AG09319 (cell line): ENCODE results near the gene TXNL1.
A peak's percentile ranks its signal among the peaks of the same experiment; 100 is the strongest.

Source experiments
- DNase-seq: peaks from one replicate; pipeline ENCODE4 v3.0.0-alpha.2; 2010; ENCODE audit warnings: low read depth; ENCODE audit errors: extremely low read depth
- CTCF ChIP-seq: IDR thresholded peaks from 2 replicates; pipeline ENCODE4 v1.5.1; 2011; ENCODE audit warnings: low read depth, mild to moderate bottlenecking, inconsistent platforms, low read length, moderate library complexity

The TXNL1 gene

GRCh38 chr18:56651771-56652092 lies 13.3 kb upstream of the TXNL1 start:
- DNase-seq: no peak

GRCh38 chr18:56650944-56651770 lies 12.8 kb upstream of the TXNL1 start, which contains the start of gene WDR7:
TSS of gene WDR7 (plus strand) at chr18:56651359. CDS start at chr18:56672516, 21,157 bp downstream.
- TF ChIP-seq CTCF: no peak

More at GRCh38 chr18:56651771-56652092, 13.3 kb upstream of the TXNL1 start:
- no peak for TF ChIP-seq CTCF

GRCh38 chr18:56649996-56650395 lies 11.6 kb upstream of the TXNL1 start:
- no peak for TF ChIP-seq CTCF
- no peak for DNase-seq

More at GRCh38 chr18:56650944-56651770, 12.8 kb upstream of the TXNL1 start, which contains the start of gene WDR7:
- DNase-seq: peak; percentile 92

GRCh38 chr18:56647951-56648893 lies 9.8 kb upstream of the TXNL1 start:
- TF ChIP-seq CTCF: no peak
- no peak for DNase-seq

GRCh38 chr18:56647071-56647470 lies 8.7 kb upstream of the TXNL1 start:
- TF ChIP-seq CTCF: no peak

GRCh38 chr18:56645415-56646016 lies 7.1 kb upstream of the TXNL1 start:
- no peak for DNase-seq

More at GRCh38 chr18:56647071-56647470, 8.7 kb upstream of the TXNL1 start:
- DNase-seq: no peak

More at GRCh38 chr18:56645415-56646016, 7.1 kb upstream of the TXNL1 start:
- peak; percentile 44 for TF ChIP-seq CTCF
